ENCODE results near the gene LNPEP. TPM values are rescaled to one million over a fixed set of nuclear protein-coding genes. Genes with fewer than 3 reads are reported as not detected.
"Not testable (repeated sequence)": the region's sequence is repeated elsewhere in the genome, so short reads cannot be mapped to it uniquely, and the experiment has no call there.

LNPEP gene
- total RNA-seq, 4 donors from 2014 or later = 40.4 to 71.8 (median 51.3) TPM

DNA sequence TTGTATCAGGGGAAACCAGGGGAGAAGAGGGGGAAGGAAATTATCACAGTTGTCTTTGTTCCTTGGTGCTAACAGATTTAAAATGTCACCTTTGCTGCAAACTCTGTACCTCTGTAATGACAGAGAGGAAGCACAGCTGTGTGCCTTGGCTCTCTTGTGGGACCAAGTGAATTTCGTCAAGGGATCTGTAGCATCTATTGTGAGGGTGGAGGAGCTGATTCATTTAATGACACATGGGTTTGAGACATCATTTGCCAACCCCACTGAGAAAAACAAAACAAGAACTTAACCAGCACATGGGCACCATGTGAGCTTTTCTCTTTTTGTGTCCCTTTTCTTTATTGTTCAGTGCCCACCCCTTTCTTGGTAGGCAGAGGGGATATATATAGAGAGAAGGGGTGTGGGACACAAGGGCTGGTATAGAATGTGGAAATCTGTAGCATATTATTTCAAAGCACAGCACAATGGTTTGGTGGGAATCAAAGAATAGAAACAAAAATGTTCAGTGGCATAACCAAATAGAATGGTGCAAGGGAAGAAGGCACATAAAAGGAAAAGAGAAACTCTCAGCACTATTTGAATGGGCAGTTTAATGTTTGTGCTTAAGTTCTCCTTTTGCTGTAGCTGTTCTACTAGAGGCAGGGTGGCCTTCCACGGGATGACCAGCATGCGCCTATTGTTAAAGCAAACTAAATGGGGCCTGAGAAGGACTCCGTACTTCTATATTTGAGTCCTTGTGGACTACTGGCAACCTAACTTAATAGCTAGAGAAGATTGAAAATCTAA, 143.3 kb downstream of the LNPEP start:
- TF ChIP-seq POLR2A (IDR thresholded peaks at IDR 0.05) = no peak
- TF ChIP-seq EP300 (IDR thresholded peaks at IDR 0.05) = no peak
- TF ChIP-seq, protein P1, sequence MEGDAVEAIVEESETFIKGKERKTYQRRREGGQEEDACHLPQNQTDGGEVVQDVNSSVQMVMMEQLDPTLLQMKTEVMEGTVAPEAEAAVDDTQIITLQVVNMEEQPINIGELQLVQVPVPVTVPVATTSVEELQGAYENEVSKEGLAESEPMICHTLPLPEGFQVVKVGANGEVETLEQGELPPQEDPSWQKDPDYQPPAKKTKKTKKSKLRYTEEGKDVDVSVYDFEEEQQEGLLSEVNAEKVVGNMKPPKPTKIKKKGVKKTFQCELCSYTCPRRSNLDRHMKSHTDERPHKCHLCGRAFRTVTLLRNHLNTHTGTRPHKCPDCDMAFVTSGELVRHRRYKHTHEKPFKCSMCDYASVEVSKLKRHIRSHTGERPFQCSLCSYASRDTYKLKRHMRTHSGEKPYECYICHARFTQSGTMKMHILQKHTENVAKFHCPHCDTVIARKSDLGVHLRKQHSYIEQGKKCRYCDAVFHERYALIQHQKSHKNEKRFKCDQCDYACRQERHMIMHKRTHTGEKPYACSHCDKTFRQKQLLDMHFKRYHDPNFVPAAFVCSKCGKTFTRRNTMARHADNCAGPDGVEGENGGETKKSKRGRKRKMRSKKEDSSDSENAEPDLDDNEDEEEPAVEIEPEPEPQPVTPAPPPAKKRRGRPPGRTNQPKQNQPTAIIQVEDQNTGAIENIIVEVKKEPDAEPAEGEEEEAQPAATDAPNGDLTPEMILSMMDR (IDR thresholded peaks at IDR 0.05) = no peak
- H3K27me3 ChIP-seq = no peaks in the 10 kb centered on the region
- no peaks in the 10 kb centered on the region for H3K9me3 ChIP-seq
- H3K27ac ChIP-seq = no peak overlapping the region
- H3K36me3 ChIP-seq = no peaks in the 10 kb centered on the region
- DNase-seq (ENCODE audit: low spot score in 2 of 2) = no peak
- H3K4me3 ChIP-seq = no peak overlapping the region
- no peaks in the 10 kb centered on the region for H3K4me1 ChIP-seq
- 78 to 79% methylated on average over 4 of the region's 4 CpGs for WGBS, 2 donors

DNA sequence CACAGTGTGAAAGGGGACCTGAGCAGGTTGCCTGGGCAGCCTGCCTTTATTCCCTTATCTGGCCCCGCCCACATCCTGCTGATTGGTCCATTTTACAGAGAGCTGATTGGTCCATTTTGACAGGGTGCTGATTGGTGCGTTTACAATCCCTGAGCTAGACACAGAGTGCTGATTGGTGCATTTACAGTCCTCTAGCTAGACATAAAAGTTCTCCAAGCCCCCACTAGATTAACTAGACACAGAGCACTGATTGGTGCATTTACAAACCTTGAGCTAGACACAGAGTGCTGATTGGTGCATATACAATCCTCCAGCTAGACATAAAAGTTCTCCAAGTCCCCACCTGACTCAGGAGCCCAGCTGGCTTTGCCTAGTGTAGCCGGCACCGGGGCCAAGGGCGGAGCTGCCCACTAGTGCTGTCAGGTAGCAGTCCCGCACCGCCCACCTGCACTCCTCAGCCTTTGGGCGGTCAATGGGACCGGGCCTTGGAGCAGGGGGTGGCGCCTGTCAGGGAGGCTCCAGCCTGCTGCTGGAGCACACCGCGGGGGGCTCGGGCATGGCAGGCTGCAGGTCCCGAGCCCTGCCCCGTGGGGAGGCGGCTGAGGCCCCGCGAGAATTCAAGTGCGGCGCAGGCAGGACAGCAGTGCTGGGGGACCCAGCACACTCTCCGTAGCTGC, 149.0 kb downstream of the LNPEP start:
- H3K36me3 ChIP-seq; H3K4me1 ChIP-seq; H3K27ac ChIP-seq; H3K9me3 ChIP-seq; H3K4me3 ChIP-seq; H3K27me3 ChIP-seq; DNase-seq (ENCODE audit: low spot score in 2 of 2): not testable (repeated sequence)
- WGBS, 2 donors = 89 to 96% methylated on average over 9 to 20 of the region's 21 CpGs

DNA sequence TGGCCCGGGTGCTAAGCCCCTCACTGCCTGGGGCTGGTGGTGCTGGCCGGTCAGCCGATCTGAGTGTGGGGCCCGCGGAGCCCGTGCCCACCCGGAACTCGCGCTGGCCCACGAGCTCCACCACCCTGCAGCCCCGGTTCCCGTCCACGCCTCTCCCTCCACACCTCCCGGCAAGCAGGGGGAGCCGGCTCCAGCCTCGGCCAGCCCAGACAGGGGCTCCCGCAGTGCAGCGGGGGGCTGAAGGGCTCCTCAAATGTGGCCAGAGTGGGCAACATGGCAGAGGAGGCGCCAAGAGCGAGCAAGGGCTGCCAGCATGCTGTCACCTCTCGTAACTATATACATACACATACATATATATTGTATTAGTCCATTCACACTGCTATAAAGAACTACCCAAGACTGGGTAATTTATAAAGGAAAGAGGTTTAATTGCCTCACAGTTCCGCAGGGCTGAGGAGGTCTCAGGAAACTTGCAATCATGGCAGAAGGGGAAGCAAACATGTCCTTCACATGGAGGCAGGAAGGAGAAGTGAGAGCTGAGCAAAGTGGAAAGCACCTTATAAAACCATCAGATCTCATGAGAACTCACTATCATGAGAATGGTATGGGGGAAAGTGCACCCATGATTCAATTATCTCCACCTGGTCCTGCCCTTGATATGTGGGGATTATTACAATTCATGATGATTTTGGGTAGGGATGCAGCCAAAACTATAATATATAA, 149.7 kb downstream of the LNPEP start:
- no peaks in the 10 kb centered on the region for H3K9me3 ChIP-seq
- TF ChIP-seq EP300 (IDR thresholded peaks at IDR 0.05) = no peak
- TF ChIP-seq POLR2A (IDR thresholded peaks at IDR 0.05) = no peak
- TF ChIP-seq, protein P1 (IDR thresholded peaks at IDR 0.05) = no peak
- DNase-seq (ENCODE audit: low spot score in 2 of 2) = no peak
- no peaks in the 10 kb centered on the region for H3K4me1 ChIP-seq
- 93 to 94% methylated on average over 7 to 22 of the region's 22 CpGs for WGBS, 2 donors
- H3K27me3 ChIP-seq = no peaks in the 10 kb centered on the region
- no peak overlapping the region for H3K4me3 ChIP-seq
- no peak overlapping the region for H3K27ac ChIP-seq
- H3K36me3 ChIP-seq = no peaks in the 10 kb centered on the region

Small RNA genes within 50 kb of the gene (small RNA-seq; reads per million reads assigned to genes)
- gene RF00019 = not detected

Other genes starting within 250 kb of the LNPEP start
- 10 to 100 TPM; 18.8 to 28.5 (median 22.5) TPM for gene ERAP1, start 128.1 kb upstream of the LNPEP start, total RNA-seq
- gene ERAP2, start 59.6 kb upstream of the LNPEP start, total RNA-seq = 10 to 100 TPM in 3 of 4 donors, 1 to 10 TPM in 1; 9.9 to 18.6 (median 12.2) TPM
- gene LIX1, start 206.5 kb downstream of the LNPEP start, total RNA-seq = under 1 TPM in 2 of 4 donors, not detected in 2; under 0.01 TPM
- gene RIOK2, start 247.2 kb downstream of the LNPEP start, total RNA-seq = 10 to 100 TPM; 16.7 to 44.7 (median 27.3) TPM